Stimulated activated CD8-positive, alpha-beta memory T cell treated with anti-CD3 and anti-CD28 coated beads, Interleukin-7, amount 100 ng/mL, for 24 hours (primary cell): Measurements from ENCODE around the gene MED22.
A peak's percentile ranks its signal among the peaks of the same experiment; 100 is the strongest.
"Not testable (repeated sequence)": the region's sequence is repeated elsewhere in the genome, so short reads cannot be mapped to it uniquely, and the experiment has no call there.

ENCODE experiments used
- DNase-seq: peaks from one replicate; pipeline ENCODE4 v3.0.0-alpha.2; 2020; ENCODE audit warnings: low read depth

MED22 gene

GRCh38 chr9:133347985-133348717 lies at the start of gene MED22, which contains the start of gene RPL7A:
TSS of gene MED22 (minus strand) at chr9:133348131. CDS start at chr9:133346662, 1,469 bp downstream.
TSS of gene RPL7A (plus strand) at chr9:133348218. CDS start at chr9:133348244, 26 bp downstream.
- DNase-seq = peak; percentile 83

DNA sequence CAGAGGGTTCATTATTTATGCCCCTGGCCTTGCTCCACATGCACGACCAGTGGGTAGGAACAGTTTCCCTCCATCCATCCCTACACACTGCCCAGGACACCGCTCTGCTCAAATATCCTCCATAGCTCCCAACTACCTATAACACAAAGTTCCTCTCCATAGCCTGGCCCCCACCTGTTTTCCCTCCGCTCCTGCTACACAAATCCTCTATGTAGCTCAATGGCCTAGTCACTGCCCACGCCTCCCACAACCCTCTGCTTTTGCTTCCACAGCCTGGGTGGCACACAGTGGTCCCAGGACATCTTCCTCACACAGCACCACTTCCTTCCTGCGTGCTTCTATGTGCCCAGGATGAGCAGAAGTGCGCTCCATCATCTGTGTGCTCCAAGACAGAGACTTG lies 49.4 kb upstream of the MED22 start:
- no peak for DNase-seq

- no peak for DNase-seq
Measured at GRCh38 chr9:133396952-133397351, 49.0 kb upstream of the MED22 start.

GRCh38 chr9:133394687-133395271 lies 46.8 kb upstream of the MED22 start:
- no peak for DNase-seq

DNA sequence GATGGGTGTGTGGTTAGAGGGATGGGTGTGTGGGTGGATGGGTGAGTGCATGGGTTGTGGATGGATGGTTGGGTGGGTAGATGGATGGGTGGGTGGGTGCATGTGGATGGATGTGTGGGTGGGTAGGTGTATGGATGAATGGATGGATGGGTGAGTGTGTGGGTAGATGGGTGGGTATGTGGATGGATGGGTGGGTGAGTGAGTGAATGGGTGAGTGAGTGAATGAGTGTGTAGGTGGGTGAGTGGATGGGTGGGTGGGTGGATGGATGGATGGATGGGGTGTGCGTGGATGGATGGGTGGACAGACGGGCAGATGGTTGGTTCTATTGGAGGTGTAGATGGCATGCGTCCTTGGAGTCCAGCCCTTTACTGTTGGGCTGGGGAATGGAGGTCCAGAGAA lies 45.5 kb upstream of the MED22 start:
- DNase-seq = no peak

DNA sequence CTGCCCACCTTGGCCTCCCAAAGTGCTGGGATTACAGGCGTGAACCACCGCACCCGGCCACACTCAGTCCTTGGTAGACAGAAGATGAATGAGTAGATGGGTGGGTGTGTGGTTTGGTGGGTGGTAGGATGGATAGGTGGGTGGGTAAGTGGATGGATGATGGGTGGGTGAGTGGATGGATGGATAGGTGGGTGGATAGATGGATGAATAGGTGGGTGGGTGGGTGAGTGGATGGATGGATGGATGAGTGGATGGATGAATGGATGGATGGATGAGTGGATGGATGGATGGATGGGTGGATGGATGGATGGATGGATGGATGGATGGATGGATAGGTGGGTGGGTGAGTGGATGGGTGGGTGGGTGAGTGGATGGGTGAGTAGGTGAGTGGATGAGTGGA lies 44.4 kb upstream of the MED22 start:
- DNase-seq = not testable (repeated sequence)

- not testable (repeated sequence) for DNase-seq
Measured at GRCh38 chr9:133391449-133391848, 43.5 kb upstream of the MED22 start.

- DNase-seq = no peak
Measured at GRCh38 chr9:133390713-133391112, 42.8 kb upstream of the MED22 start.

DNA sequence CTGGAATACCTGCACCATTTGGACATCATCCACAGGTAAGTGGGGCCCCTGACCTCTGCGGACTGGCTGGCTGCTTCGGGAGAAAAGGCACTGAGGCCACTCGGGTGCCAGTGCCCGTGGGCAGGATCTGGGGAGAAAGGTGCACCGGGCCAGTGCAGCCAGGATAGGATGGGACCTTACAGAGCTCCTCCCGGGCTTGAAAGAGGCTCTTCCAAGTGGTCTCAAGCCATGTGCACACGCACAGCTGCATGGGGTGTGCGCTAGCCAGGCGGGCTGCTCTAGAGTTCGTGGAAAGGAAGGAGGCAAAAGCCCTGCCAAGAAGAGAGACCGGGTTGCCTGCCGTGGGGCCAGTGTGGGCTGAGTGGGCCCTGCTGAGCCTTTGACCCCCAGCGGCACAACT lies 41.6 kb upstream of the MED22 start:
- DNase-seq = no peak

DNA sequence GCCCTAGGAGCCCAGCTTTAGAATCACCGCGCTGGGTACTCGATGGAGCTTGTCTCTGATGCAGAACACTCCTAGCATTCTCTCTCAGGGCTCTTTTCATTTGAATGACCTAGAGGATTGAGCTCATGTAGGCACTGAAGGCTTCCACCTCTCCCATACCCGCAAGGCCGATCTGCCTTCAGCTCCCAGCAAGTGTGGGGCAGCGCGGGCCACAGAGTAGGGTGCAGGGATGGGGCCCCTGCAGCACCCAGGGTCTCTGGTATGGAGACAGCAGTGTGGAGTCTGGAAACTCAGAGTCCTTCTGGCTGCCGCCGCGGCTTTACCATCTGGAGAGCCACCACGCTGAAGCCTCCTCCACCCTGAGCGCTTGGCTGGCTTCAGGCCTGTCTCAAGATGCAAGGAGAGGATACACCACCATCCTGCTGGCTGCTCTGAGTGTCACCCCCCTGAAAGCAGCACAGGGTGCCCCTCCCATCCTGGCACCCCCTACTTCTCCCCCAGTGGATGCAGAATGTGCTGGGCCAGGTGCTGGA lies 41.2 kb upstream of the MED22 start:
- DNase-seq = no peak

- DNase-seq = no peak
Measured at GRCh38 chr9:133387680-133388079, 39.7 kb upstream of the MED22 start.

DNA sequence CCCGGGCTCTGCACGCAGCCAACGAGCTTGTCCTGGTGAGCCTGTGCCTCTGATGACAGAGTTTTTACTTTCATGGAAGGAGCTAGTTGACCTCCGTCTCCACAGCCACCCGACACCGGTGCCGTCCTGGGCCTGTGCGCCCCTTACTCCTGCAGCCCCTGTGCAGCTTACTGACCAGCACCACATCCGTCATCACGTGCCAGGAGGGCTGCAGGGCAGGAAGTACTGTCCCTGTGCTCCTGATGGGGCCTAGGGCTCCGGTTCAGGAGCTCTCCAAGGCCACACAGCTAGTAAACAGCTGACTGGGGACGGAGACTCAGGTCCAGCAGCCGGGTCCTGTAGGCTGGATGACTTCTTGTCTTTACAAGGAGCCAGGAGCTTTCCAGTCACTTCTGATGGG lies 38.4 kb upstream of the MED22 start:
- no peak for DNase-seq

DNA sequence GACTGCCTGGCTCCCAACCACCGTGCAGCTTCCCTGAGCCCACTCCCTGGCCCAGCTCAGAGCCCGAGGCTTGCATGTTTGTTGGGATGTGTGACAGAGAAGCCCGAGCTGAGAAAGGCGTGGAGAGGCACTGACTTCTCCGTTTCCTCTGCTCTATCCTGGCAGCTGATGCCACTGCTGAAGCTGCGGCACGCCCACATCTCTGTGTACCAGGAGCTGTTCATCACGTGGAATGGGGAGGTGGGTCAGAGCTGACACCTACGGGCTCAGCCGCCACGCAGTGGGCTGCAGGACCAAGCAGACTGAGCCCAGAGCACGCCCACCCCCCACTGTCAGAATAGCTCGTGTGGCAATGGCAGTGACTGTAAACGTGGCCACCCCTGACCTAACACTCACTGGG lies 37.5 kb upstream of the MED22 start:
- DNase-seq = no peak

DNA sequence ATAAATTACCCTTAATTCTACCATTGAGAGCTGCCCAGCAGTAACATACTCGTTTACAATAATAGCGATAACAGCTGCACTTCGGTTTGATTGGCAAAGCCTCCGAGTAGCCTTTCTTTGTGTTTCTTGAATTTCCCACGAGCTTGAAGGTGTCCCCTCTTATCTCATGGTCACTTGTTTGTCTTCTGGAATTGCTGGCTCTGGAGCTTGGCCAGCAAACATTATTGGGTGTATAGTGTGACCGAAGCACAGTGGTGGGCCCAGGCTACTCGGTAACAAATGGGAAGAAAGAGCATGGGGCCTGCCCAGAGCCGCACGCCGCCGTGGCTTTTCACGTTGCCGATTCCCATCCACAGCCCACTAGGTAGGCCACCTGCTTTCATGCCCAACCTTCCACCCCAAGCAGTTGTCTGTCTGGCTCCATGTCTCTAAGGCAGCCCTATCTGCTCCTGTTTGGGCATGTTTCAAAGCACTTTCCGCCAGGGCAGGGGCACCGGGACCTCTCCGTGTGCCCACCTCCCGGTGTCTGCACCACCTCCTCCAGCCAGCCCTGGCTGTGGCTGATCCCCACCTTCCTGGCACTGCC lies 36.9 kb upstream of the MED22 start:
- no peak for DNase-seq

DNA sequence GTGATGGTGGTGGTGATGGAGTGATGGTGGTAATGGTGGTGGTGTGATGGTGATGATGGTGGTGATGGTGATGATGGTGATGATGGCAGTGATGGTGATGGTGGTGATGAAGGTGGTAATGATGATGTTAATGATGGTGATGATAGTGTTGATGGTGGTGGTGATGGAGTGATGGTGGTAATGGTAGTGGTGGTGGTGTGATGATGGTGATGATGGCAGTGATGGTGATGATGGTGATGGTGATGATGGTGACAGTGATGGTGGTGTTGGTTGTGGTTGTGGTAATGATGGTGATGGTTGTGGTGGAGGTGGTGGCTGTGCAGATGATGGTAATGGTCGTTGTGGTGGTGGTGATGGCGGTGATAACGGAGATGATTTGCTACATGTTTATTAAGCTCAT lies 35.5 kb upstream of the MED22 start:
- DNase-seq = no peak

- no peak for DNase-seq
Measured at GRCh38 chr9:133382507-133383141, 34.7 kb upstream of the MED22 start.

DNA sequence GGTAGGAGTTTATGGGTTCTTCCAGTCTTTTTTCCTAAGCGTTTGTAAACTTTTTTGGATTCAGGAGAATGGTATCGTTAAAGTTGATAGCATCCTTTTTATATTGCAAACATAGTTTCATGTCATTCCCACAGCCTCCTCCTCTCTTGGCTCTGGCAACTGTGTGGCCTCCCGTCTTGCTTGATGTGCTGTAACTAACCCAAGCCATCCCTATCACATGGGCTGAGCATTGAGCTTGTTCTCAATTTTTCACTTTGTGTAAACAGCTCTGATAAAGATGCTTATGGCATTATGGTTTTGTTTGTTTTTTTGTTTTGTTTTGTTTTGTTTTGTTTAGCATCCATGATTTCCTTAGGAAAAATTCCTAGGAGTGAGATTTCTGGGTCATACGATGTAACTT lies 32.8 kb upstream of the MED22 start:
- DNase-seq = no peak

GRCh38 chr9:133379153-133380086 lies 31.5 kb upstream of the MED22 start:
- no peak for DNase-seq

DNA sequence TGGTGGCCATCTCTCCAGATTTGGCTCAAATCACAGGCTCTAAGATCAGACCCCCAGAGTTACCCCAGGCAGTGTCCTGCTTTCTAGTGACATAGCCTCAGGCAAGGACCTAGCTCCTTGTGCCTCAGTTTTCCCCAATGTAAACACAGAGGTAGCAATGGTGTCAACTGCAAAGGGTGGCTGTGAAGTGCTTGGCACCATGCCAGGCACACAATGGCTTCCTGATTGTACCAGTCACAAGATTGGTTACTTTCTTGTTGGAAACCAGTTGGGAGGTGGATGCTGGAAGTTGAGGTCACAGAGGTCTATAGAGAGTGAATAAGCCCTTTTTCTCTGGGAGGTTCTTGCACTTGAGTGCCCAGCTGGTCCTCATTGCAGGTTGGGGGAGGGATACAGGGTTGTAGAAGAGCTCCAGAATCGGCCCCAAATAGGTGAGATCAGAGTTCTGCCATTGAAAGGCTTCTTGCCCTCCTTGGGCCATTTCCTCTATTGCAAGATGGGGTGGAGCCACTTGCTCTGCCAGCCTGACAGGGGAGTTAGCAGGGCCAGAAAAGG lies 30.6 kb upstream of the MED22 start:
- DNase-seq = no peak

- DNase-seq = no peak
Measured at GRCh38 chr9:133377721-133378216, 29.8 kb upstream of the MED22 start.

- DNase-seq = not testable (repeated sequence)
Measured at GRCh38 chr9:133377280-133377679, 29.3 kb upstream of the MED22 start.
